HepG2 (cell line): Measurements from ENCODE around the gene STIP1. TPM values are rescaled to one million over a fixed set of nuclear protein-coding genes. Genes with fewer than 3 reads are reported as not detected.

ENCODE experiments used
- ARNTL ChIP-seq: sonication (generic); formaldehyde crosslinking; IDR thresholded peaks from 2 replicates; pipeline ENCODE4 v1.4.0; 2020; ENCODE audit warnings: mild to moderate bottlenecking, missing genetic modification reagents
- E2F1 ChIP-seq: sonication (generic); formaldehyde crosslinking; IDR thresholded peaks from 2 replicates; pipeline ENCODE4 v1.5.0; 2020; ENCODE audit warnings: missing genetic modification reagents
- ERF ChIP-seq: IDR thresholded peaks from 2 replicates; pipeline ENCODE4 v1.6.1; 2018; ENCODE audit warnings: missing biosample characterization, missing genetic modification reagents
- GATAD2A ChIP-seq: IDR thresholded peaks from 2 replicates; pipeline ENCODE4 v1.6.1; 2016
- KDM5A ChIP-seq: fragments of 200-600 bp; sonication (generic); IDR thresholded peaks from 2 replicates; pipeline ENCODE4 v1.7.0; 2018; ENCODE audit warnings: antibody characterized with exemption, mild to moderate bottlenecking, low read length, borderline replicate concordance
- KLF12 ChIP-seq: sonication (generic); formaldehyde crosslinking; IDR thresholded peaks from 2 replicates; pipeline ENCODE4 v1.4.0; 2020; ENCODE audit warnings: missing genetic modification reagents, borderline replicate concordance
- PITX1 ChIP-seq: sonication (generic); formaldehyde crosslinking; IDR thresholded peaks from 2 replicates; pipeline ENCODE4 v1.5.1; 2020; ENCODE audit warnings: mild to moderate bottlenecking, missing genetic modification reagents
- SATB2 ChIP-seq: sonication (generic); formaldehyde crosslinking; IDR thresholded peaks from 2 replicates; pipeline ENCODE4 v1.5.0; 2020; ENCODE audit warnings: missing genetic modification reagents
- SP5 ChIP-seq: IDR thresholded peaks from 2 replicates; pipeline ENCODE4 v1.6.1; 2016; ENCODE audit warnings: low read depth, borderline replicate concordance
- XBP1 ChIP-seq: sonication (generic); formaldehyde crosslinking; IDR thresholded peaks from 2 replicates; pipeline ENCODE4 v1.5.0; 2020; ENCODE audit warnings: missing genetic modification reagents
- ZBTB7A ChIP-seq: sonication (generic); formaldehyde crosslinking; IDR thresholded peaks from 2 replicates; pipeline ENCODE4 v1.8.0; 2022; ENCODE audit warnings: mild to moderate bottlenecking, missing genetic modification reagents
- ZIK1 ChIP-seq: sonication (generic); formaldehyde crosslinking; IDR thresholded peaks from 2 replicates; pipeline ENCODE4 v1.5.0; 2020; ENCODE audit warnings: mild to moderate bottlenecking, low read depth, missing genetic modification reagents, borderline replicate concordance
- ZNF282 ChIP-seq: fragments of 450-650 bp; IDR thresholded peaks from 2 replicates; pipeline ENCODE4 v1.6.1; 2018; ENCODE audit not compliant: partially characterized antibody
- ZNF407 ChIP-seq: sonication (generic); formaldehyde crosslinking; IDR thresholded peaks from one replicate; pipeline ENCODE4 v1.5.1; 2020; ENCODE audit warnings: mild to moderate bottlenecking, missing genetic modification reagents; ENCODE audit errors: not compliant biosample characterization
- ZNF441 ChIP-seq: sonication (generic); formaldehyde crosslinking; IDR thresholded peaks from 2 replicates; pipeline ENCODE4 v1.7.0; 2021; ENCODE audit warnings: missing genetic modification reagents, borderline replicate concordance
- polyA plus RNA-seq, 8 experiments: library from polyadenylated mRNA; depleted of rRNA in 3 of 8; stranded (reverse) in 7 of 8; unstranded in 1 of 8; fragments of >200 nt; fragmentation: Illumina TruSeq in 4 of 8; extraction: Trizol in 4 of 8; gene quantifications; 2 replicates each; pipeline versions ENCODE4 v1.2.1 to v1.2.3, GENCODE V29; 2011 to 2016; ENCODE audit warnings: low read depth in 4 of 8, missing spikeins in 1 of 8, mixed read lengths in 1 of 8; ENCODE audit not compliant: insufficient read depth in 1 of 8
- total RNA-seq, 5 experiments: library from RNA; depleted of rRNA; stranded (reverse); fragments of >200 nt; fragmentation: Illumina TruSeq; extraction: Trizol; gene quantifications; 2 replicates each; pipeline ENCODE4 v1.2.3, GENCODE V29; 2016; ENCODE audit warnings: low read depth in 1 of 5
- TF ChIP-seq, protein P1 (sequence below): IDR thresholded peaks from 2 replicates; pipeline ENCODE4 v1.6.1; 2016; ENCODE audit warnings: mild to moderate bottlenecking, missing biosample characterization, missing genetic modification reagents
- TF ChIP-seq, protein P2 (sequence below), 2 experiments: sonication (generic) in 1 of 2; formaldehyde crosslinking in 1 of 2; IDR thresholded peaks; 2 replicates each; pipeline versions ENCODE4 v1.4.0 to v1.6.1; 2018 to 2020; ENCODE audit warnings: missing genetic modification reagents in 2 of 2, borderline replicate concordance in 1 of 2, low read depth in 1 of 2, mild to moderate bottlenecking in 1 of 2, missing biosample characterization in 1 of 2

Gene STIP1
- total and polyA plus RNA-seq, 2 of the 13 experiments (the other 11 are each of a cell fraction or from before 2014, with no cell fraction given) = 81.1 to 217 TPM

DNA sequence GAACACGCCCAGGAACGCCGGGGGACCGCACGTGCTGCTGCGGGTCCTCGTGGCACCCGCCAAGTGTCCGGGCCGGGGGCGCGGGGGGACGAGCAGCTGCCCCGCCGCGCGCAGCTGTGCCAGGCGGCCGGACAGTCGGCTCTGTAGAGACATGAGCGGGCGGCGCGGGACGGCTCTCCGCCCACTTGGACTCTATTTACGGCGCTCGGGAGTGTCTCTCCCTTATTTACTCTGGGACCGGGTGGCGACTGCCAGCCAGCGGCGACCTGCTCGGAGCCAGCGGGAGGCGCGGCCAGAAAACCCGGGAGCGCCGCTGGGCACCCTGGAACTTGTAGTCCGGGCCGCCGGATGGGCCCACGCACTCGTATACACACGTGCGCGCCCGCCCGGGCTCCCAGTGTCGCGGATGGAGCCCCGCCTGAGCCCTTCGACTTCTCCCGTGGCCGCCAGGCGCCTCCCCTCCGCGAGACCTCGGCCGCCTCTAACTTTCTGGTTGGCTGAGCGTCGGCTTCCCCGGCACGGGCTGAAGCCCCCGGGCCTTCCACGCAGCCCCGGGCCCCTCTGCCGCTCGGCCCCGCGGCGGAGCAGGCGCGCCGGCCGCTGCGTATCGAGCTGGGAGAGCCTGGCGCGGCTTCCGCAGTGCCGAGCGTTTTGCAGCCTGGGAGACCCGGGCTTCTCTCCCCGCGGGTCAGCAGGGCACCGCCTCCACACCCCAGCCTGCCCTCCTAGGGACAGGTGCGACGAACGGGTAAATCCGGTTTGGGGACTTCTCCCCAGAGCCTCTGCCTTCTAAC, 19.9 kb upstream of the STIP1 start, which contains the start of gene MACROD1 (continued):
- TF ChIP-seq, protein P1, sequence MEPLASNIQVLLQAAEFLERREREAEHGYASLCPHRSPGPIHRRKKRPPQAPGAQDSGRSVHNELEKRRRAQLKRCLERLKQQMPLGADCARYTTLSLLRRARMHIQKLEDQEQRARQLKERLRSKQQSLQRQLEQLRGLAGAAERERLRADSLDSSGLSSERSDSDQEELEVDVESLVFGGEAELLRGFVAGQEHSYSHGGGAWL (CRISPR knock-in tag) = peak; percentile 84; the same call in 1 of the 2 replicates
- TF ChIP-seq ZNF282 (no peak), SP5 (peak; percentile 41; the same call in 1 of the 2 replicates), ARNTL (peak; percentile 84), KLF12 (CRISPR knock-in tag) (peak; percentile 38; the same call in 1 of the 2 replicates), SATB2 (CRISPR knock-in tag) (no peak), XBP1 (0 out of 2 replicates have a peak, but pooled peaks have one; percentile 26), ZNF407 (CRISPR knock-in tag) (peak; percentile 45), E2F1 (peak; percentile 93), PITX1 (CRISPR knock-in tag) (no peak), ZBTB7A (CRISPR knock-in tag) (peak; percentile 4; the same call in 1 of the 2 replicates), GATAD2A (CRISPR knock-in tag) (peak; percentile 65), KDM5A (no peak), ZIK1 (CRISPR knock-in tag) (no peak), ZNF441 (CRISPR knock-in tag) (no peak), ERF (CRISPR knock-in tag) (peak; percentile 47; the same call in 1 of the 2 replicates)
- TF ChIP-seq, protein P2, sequence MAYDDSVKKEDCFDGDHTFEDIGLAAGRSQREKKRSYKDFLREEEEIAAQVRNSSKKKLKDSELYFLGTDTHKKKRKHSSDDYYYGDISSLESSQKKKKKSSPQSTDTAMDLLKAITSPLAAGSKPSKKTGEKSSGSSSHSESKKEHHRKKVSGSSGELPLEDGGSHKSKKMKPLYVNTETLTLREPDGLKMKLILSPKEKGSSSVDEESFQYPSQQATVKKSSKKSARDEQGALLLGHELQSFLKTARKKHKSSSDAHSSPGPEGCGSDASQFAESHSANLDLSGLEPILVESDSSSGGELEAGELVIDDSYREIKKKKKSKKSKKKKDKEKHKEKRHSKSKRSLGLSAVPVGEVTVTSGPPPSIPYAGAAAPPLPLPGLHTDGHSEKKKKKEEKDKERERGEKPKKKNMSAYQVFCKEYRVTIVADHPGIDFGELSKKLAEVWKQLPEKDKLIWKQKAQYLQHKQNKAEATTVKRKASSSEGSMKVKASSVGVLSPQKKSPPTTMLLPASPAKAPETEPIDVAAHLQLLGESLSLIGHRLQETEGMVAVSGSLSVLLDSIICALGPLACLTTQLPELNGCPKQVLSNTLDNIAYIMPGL (CRISPR knock-in tag; IDR thresholded peaks at IDR 0.05; ENCODE audit: borderline replicate concordance in 1 of 2, low read depth in 1 of 2) = peak; percentile 79 to 89; a peak in 3 of 4 replicates
